ENCODE measurements around the gene PVALB.

GRCh38 chr22:36795633-36796032 lies 21.2 kb downstream of the PVALB start:
- TF ChIP-seq IKZF2 (IDR thresholded peaks at IDR 0.05) (no peak), NR2C2 (IDR thresholded peaks at IDR 0.05; ENCODE audit: borderline replicate concordance, control insufficient read depth, insufficient read length, low read depth) (no peak), CREM (IDR thresholded peaks at IDR 0.05; ENCODE audit: low read depth) (no peak), MYB (IDR thresholded peaks at IDR 0.05; ENCODE audit: borderline replicate concordance, low read depth, low read length) (no peak), SP1 (IDR thresholded peaks at IDR 0.05; ENCODE audit: low read depth, low read length) (no peak), SREBF1 (IDR thresholded peaks at IDR 0.05; ENCODE audit: low read length) (no peak), ETV6 (conservative IDR thresholded peaks at IDR 0.05 in 1 of 2, IDR thresholded peaks at IDR 0.05 in 1 of 2; ENCODE audit: borderline replicate concordance in 1 of 2, low read depth in 1 of 2) (no peak), CBFB (IDR thresholded peaks at IDR 0.05; ENCODE audit: low read depth) (no peak), ZNF592 (IDR thresholded peaks at IDR 0.05) (no peak), PML (IDR thresholded peaks at IDR 0.05; ENCODE audit: low read length) (no peak)
- TF ChIP-seq, protein P1, sequence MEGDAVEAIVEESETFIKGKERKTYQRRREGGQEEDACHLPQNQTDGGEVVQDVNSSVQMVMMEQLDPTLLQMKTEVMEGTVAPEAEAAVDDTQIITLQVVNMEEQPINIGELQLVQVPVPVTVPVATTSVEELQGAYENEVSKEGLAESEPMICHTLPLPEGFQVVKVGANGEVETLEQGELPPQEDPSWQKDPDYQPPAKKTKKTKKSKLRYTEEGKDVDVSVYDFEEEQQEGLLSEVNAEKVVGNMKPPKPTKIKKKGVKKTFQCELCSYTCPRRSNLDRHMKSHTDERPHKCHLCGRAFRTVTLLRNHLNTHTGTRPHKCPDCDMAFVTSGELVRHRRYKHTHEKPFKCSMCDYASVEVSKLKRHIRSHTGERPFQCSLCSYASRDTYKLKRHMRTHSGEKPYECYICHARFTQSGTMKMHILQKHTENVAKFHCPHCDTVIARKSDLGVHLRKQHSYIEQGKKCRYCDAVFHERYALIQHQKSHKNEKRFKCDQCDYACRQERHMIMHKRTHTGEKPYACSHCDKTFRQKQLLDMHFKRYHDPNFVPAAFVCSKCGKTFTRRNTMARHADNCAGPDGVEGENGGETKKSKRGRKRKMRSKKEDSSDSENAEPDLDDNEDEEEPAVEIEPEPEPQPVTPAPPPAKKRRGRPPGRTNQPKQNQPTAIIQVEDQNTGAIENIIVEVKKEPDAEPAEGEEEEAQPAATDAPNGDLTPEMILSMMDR (IDR thresholded peaks at IDR 0.05 in 2 of 3, conservative IDR thresholded peaks at IDR 0.05 in 1 of 3; ENCODE audit: control insufficient read depth in 2 of 3, extremely low read depth in 1 of 3, insufficient read depth in 1 of 3, low read depth in 3 of 3, low read length in 3 of 3): no peak
- TF ChIP-seq, protein P2, sequence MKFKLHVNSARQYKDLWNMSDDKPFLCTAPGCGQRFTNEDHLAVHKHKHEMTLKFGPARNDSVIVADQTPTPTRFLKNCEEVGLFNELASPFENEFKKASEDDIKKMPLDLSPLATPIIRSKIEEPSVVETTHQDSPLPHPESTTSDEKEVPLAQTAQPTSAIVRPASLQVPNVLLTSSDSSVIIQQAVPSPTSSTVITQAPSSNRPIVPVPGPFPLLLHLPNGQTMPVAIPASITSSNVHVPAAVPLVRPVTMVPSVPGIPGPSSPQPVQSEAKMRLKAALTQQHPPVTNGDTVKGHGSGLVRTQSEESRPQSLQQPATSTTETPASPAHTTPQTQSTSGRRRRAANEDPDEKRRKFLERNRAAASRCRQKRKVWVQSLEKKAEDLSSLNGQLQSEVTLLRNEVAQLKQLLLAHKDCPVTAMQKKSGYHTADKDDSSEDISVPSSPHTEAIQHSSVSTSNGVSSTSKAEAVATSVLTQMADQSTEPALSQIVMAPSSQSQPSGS (IDR thresholded peaks at IDR 0.05; ENCODE audit: low read length): no peak

Data from GM12878 (cell line).